Islet of Langerhans (tissue), 1 donor: ENCODE data around the gene KRTAP10-4.
"Not testable (repeated sequence)": the region's sequence is repeated elsewhere in the genome, so short reads cannot be mapped to it uniquely, and the experiment has no call there.

Source experiments
- FAIRE-seq: peaks from one replicate; lab custom pipeline; 2011; peaks lifted over from hg19 to GRCh38; lab: Jason Lieb, UNC

The KRTAP10-4 gene

DNA sequence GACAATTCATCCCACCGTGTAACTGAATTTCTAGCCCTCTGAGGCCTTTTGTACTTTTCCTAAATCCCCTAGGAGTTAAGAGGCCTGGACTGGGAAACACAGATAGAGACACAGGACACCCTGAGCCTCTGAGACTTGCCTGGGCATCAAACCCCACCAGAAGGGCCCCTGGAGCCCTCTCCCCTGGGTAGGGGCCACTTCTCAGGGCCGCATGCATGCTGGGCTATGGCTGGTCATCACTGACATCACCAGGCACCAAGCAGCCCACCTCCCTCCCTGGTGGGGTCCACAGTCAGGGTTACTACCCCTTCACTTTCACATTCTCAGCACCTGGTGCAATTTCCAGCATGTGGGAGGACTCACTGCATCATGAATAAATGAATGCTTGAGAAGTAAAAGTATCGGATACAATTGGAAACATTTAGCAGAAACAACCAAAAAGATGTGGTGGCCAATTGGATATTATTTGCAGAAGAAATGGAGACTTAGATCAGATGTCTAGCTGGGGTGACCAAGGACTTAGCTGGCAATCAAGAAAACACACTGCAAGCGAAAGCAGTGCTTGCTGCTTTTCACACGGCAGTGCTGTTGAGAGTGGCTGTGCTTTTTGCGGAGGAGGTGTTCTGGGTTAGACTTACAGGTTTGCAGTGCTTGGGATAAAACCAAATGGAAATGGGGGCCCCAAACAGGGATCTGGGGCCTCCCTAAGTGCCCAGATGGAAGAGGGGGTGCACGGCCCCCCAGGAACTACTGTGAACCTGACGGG lies 25.9 kb downstream of the KRTAP10-4 start:
- FAIRE-seq, result no peak

DNA sequence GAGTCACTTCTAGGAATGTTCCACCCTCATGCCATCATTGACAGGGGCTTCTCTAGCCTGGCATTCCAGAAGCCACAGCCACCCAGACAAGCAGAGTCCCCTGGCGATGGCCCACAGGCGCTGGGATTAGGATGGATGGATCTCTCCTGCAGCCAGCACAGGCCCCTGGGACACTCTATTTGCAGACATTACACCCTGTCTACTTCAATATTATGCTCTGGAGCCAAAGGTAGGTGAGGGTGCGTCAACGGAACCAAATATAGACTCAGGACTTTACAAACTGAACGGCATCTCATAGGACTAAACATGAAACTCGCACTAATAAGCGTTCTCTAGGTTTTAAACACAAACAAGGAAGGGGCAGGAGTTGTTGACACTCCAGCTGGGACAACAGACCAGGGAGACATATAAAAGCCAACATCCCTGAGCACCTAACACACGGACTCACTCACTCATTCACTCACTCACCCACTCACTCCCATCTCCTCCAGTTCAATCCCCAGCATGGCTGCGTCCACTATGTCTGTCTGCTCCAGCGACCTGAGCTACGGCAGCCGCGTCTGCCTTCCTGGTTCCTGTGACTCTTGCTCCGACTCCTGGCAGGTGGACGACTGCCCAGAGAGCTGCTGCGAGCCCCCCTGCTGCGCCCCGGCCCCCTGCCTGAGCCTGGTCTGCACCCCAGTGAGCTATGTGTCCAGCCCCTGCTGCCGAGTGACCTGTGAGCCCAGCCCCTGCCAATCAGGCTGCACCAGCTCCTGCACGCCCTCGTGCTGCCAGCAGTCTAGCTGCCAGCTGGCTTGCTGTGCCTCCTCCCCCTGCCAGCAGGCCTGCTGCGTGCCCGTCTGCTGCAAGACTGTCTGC lies 26.8 kb downstream of the KRTAP10-4 start, which contains the start of gene KRTAP10-7:
KRTAP10-7 (plus strand) TSS at position 480 of the 861 bp plus-strand sequence; CDS start at position 505, 25 bp downstream.
- FAIRE-seq, result not testable (repeated sequence)

GRCh38 chr21:44601091-44601490 lies 27.6 kb downstream of the KRTAP10-4 start:
- not testable (repeated sequence) for FAIRE-seq

- FAIRE-seq, result no peak
Measured at GRCh38 chr21:44601596-44602462, 28.3 kb downstream of the KRTAP10-4 start.

- FAIRE-seq, result no peak
Measured at GRCh38 chr21:44602463-44602850, 28.9 kb downstream of the KRTAP10-4 start.

DNA sequence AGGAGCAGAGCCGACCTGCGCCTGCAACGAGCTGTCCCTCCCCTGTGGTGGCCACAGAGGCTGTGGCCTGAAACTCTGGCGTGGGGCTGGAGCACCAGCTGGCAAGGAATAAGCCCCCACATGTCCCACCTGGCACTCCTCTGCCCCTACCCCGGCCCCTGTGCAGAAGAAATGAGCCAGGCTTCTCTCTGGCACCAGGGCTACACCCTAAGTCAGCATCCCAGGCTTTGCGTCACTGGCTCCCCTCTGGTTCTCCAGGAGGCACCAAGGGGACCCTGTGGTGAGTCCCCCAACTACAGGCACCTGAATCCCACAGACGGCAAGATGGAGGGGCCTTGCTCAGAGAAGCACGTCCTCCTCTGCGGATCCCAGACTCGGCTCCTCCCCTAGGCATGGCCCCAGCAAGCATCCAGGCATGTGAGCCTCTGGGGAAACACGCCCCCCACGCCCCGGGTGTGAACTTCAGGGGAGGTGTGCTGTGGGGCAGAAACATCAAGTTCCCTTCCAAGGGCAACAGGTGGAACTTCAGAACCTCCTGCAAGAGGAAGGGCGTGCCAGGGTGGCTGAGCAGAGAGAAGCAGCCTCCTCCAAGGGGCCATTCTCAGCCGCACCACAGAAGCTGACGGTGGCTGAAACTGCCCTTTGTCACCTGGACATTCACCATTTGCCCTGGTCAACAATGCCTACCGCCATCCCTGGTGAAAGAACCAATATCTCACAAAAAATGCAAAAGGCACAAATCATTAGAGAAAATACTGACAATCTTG lies 29.8 kb downstream of the KRTAP10-4 start:
- no peak for FAIRE-seq

DNA sequence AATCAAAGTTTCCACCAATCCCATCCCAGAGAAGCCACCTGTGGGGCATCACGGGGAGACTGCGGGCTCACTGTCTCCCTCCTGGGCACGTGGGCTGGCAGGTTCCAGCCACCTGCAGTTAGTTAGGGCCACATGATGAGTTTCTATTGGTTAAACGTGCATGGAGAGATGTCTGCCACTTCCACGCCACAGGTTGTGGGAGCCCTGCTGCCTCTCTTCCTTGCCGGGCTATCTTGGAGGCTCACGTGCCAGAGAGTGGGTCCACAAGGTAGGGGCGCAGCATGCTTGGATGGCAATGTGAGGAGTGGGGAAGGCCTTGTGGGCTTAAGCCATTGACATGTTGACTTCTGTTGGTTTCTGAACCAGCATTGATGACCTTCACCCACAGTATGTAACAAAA lies 30.4 kb downstream of the KRTAP10-4 start:
- no peak for FAIRE-seq

GRCh38 chr21:44606495-44606894 lies 33.0 kb downstream of the KRTAP10-4 start:
- FAIRE-seq, result no peak

GRCh38 chr21:44609193-44609592 lies 35.7 kb downstream of the KRTAP10-4 start:
- FAIRE-seq, result no peak

- FAIRE-seq, result not testable (repeated sequence)
Measured at GRCh38 chr21:44610157-44610843, 36.8 kb downstream of the KRTAP10-4 start.

- no peak for FAIRE-seq
Measured at GRCh38 chr21:44611551-44611950, 38.0 kb downstream of the KRTAP10-4 start.

DNA sequence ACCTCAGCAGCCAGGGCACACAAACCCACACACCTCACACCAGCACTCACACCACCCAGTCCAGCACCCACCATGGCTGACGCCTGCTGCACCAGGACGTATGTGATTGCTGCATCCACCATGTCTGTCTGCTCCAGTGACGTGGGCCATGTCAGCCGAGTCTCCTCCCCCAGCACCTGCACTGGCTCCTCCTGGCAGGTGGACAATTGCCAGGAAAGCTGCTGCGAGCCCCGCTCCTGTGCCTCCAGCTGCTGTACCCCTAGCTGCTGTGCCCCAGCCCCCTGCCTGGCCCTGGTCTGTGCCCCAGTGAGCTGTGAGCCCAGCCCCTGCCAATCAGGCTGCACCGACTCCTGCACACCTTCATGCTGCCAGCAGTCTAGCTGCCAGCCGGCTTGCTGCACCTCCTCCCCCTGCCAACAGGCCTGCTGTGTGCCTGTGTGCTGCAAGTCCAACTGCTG lies 38.5 kb downstream of the KRTAP10-4 start, which contains the start of gene KRTAP10-8:
KRTAP10-8 (plus strand) TSS at position 51 of the 458 bp plus-strand sequence; CDS start at position 73, 22 bp downstream.
- no peak for FAIRE-seq

DNA sequence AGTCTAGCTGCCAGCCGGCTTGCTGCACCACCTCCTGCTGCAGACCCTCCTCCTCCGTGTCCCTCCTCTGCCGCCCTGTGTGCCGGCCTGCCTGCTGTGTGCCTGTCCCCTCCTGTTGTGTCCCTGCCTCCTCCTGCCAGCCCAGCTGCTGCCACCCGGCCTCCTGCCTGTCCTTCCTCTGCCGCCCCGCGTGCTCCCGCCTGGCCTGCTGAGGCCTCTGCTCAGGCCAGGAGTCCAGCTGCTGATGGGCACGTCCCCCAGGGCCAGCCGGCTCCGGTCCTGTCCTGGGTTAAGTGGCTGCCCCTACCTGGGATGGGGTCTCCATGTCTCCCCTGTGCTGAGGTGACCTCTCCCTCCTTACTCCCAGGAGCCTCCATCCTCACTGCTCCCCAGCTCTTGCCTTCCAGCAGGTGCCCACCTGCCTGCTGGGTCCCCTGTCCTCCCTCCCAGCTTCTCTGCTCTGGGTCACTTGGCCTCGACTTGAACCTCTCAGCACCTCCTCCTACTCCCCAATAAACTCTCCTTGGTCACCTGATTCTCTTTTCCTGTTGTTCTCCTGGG lies 39.2 kb downstream of the KRTAP10-4 start:
- FAIRE-seq, result no peak

GRCh38 chr21:44613386-44614155 lies 40.0 kb downstream of the KRTAP10-4 start:
- no peak for FAIRE-seq

- FAIRE-seq, result no peak
Measured at GRCh38 chr21:44614161-44614631, 40.7 kb downstream of the KRTAP10-4 start.

GRCh38 chr21:44614961-44615391 lies 41.4 kb downstream of the KRTAP10-4 start:
- FAIRE-seq, result no peak

- no peak for FAIRE-seq
Measured at GRCh38 chr21:44615466-44615865, 41.9 kb downstream of the KRTAP10-4 start.

DNA sequence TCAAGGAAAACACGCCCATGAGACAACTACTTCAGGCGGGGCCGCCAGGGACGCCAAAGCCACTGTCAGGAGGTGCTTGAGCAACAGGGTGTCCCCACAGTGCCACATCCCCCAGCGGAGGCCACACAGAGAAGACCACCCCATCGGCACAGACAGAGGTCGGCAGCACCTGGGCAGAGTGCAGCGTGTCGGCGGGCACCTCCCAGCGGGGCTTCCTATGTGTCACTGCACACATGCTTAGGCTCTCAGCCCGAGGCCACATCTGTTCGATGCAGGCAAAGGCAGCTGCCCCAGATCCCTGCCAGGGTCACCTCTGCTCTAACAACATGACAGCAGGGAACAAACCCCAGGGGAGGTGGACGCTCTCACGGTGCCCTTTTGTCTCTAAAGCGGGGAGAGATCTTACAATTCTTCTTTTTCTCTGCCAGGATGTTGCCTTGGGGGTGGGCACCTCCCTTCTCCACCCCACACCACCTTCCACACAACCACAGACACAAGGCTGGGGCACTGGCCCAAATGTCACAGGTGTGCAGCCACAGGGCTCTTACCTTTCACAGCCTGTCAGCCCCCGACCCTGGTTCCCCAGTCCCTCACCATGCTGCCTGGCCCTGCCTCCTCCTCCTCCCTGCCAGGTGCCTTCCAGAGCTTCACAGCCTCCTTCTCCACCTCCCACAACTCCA lies 42.5 kb downstream of the KRTAP10-4 start:
- FAIRE-seq, result no peak

DNA sequence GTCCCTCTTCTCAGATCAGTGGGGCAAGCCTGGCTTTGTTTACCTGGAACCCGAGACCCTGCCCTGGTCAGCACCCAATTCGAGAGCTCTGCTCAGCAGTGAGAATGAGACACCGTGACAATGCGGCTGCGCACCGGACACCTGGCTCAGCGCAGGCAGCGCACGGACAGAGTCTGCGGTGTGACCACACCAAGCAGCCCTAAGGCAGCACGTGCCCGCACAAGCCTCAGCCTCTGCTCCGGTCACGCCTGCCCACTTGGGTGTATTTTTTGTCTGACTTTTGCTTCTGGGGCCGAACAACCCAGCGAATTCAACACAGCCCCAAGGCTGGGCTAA lies 43.0 kb downstream of the KRTAP10-4 start:
- no peak for FAIRE-seq
